ENCODE results near the gene COL5A1. TPM values are rescaled to one million over a fixed set of nuclear protein-coding genes. Genes with fewer than 3 reads are reported as not detected.

Gene COL5A1
- total and polyA plus RNA-seq, 4 donors = 12.2 to 169 (median 65.4) TPM

- no peak overlapping the region for H3K27ac ChIP-seq (ENCODE audit: low read depth in 1 of 2, low read length in 1 of 2)
- ATAC-seq (ENCODE audit: insufficient read depth, low FRiP score) (no peak), DNase-seq (peak in 2 of 3 donors; percentile 12 to 25)
- H3K27me3 ChIP-seq (ENCODE audit: control insufficient read depth in 3 of 3, insufficient read depth in 3 of 3, low read length in 2 of 3) = no peaks in the 10 kb centered on the region
- no peak for TF ChIP-seq CTCF (IDR thresholded peaks at IDR 0.05; ENCODE audit: control extremely low read depth, extremely low read depth)
- WGBS, 2 donors = 79 to 92% methylated on average over 14 of the region's 14 CpGs
- H3K4me1 ChIP-seq (ENCODE audit: control insufficient read depth in 5 of 5, insufficient read depth in 5 of 5, low read length in 5 of 5) = peaks cover 0 to 11% (median 5%) of the 10 kb centered on the region in 5 donors
- no peak overlapping the region for H3K9ac ChIP-seq (ENCODE audit: insufficient read depth in 1 of 2, low read length in 2 of 2)
- H3K9me3 ChIP-seq (ENCODE audit: control insufficient read depth in 4 of 4, insufficient read depth in 3 of 4, low read length in 3 of 4) = no peaks in the 10 kb centered on the region
- H3K4me3 ChIP-seq = no peak overlapping the region
- peaks cover 0 to 36% (median 15%) of the 10 kb centered on the region in 4 donors for H3K36me3 ChIP-seq (ENCODE audit: control insufficient read depth in 4 of 4, insufficient read depth in 4 of 4, low read length in 4 of 4)
Measured at GRCh38 chr9:134811673-134812342, 170.2 kb downstream of the COL5A1 start.

GRCh38 chr9:134812343-134812673 is 170.7 kb downstream of the COL5A1 start:
- peaks cover 0 to 36% (median 17%) of the 10 kb centered on the region in 4 donors for H3K36me3 ChIP-seq (ENCODE audit: control insufficient read depth in 4 of 4, insufficient read depth in 4 of 4, low read length in 4 of 4)
- WGBS, 2 donors = 75 to 85% methylated on average over 11 of the region's 11 CpGs
- H3K27me3 ChIP-seq (ENCODE audit: control insufficient read depth in 3 of 3, insufficient read depth in 3 of 3, low read length in 2 of 3) = no peaks in the 10 kb centered on the region
- no peak for ATAC-seq (ENCODE audit: insufficient read depth, low FRiP score)
- no peaks in the 10 kb centered on the region for H3K9me3 ChIP-seq (ENCODE audit: control insufficient read depth in 4 of 4, insufficient read depth in 3 of 4, low read length in 3 of 4)
- no peak overlapping the region for H3K27ac ChIP-seq (ENCODE audit: low read depth in 1 of 2, low read length in 1 of 2)
- no peak overlapping the region for H3K9ac ChIP-seq (ENCODE audit: insufficient read depth in 1 of 2, low read length in 2 of 2)
- peak; percentile 38 to 48 (median 42) for DNase-seq
- H3K4me3 ChIP-seq = no peak overlapping the region
- TF ChIP-seq CTCF (IDR thresholded peaks at IDR 0.05; ENCODE audit: control extremely low read depth, extremely low read depth) = no peak
- H3K4me1 ChIP-seq (ENCODE audit: control insufficient read depth in 5 of 5, insufficient read depth in 5 of 5, low read length in 5 of 5) = peaks cover 0 to 11% (median 5%) of the 10 kb centered on the region in 5 donors

GRCh38 chr9:134813841-134814240 is 172.2 kb downstream of the COL5A1 start:
- DNase-seq (no peak), ATAC-seq (ENCODE audit: insufficient read depth, low FRiP score) (no peak)
- Histone ChIP-seq H3K36me3 (ENCODE audit: control insufficient read depth in 4 of 4, insufficient read depth in 4 of 4, low read length in 4 of 4) (peaks cover 0 to 45% (median 16%) of the 10 kb centered on the region in 4 donors), H3K9me3 (ENCODE audit: control insufficient read depth in 4 of 4, insufficient read depth in 3 of 4, low read length in 3 of 4) (no peaks in the 10 kb centered on the region), H3K4me1 (ENCODE audit: control insufficient read depth in 5 of 5, insufficient read depth in 5 of 5, low read length in 5 of 5) (peaks cover 0 to 7% (median 0%) of the 10 kb centered on the region in 5 donors), H3K9ac (ENCODE audit: insufficient read depth in 1 of 2, low read length in 2 of 2) (no peak overlapping the region), H3K27ac (ENCODE audit: low read depth in 1 of 2, low read length in 1 of 2) (no peak overlapping the region), H3K27me3 (ENCODE audit: control insufficient read depth in 3 of 3, insufficient read depth in 3 of 3, low read length in 2 of 3) (no peaks in the 10 kb centered on the region), H3K4me3 (no peak overlapping the region)
- TF ChIP-seq CTCF (IDR thresholded peaks at IDR 0.05; ENCODE audit: control extremely low read depth, extremely low read depth) = no peak
- WGBS, 2 donors = 96 to 97% methylated on average over 19 of the region's 19 CpGs

All from lung (tissue), 12 donors.